Hematopoietic multipotent progenitor cell treated with erythropoietin and hydrocortisone succinate and interleukin-3 and kit ligand, for 17 days (in vitro differentiated cells): ENCODE results near the gene ZDHHC11B.
"Not testable (repeated sequence)": the region's sequence is repeated elsewhere in the genome, so short reads cannot be mapped to it uniquely, and the experiment has no call there.

Experiments used
- DNase-seq: peaks from one replicate; pipeline ENCODE4 v3.0.0-alpha.2; 2015; ENCODE audit warnings: low spot score

Gene ZDHHC11B, protein sequence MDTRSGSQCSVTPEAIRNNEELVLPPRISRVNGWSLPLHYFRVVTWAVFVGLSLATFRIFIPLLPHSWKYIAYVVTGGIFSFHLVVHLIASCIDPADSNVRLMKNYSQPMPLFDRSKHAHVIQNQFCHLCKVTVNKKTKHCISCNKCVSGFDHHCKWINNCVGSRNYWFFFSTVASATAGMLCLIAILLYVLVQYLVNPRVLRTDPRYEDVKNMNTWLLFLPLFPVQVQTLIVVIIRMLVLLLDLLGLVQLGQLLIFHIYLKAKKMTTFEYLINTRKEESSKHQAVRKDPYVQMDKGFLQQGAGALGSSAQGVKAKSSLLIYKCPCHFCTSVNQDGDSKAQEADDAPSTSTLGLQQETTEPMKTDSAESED

DNA sequence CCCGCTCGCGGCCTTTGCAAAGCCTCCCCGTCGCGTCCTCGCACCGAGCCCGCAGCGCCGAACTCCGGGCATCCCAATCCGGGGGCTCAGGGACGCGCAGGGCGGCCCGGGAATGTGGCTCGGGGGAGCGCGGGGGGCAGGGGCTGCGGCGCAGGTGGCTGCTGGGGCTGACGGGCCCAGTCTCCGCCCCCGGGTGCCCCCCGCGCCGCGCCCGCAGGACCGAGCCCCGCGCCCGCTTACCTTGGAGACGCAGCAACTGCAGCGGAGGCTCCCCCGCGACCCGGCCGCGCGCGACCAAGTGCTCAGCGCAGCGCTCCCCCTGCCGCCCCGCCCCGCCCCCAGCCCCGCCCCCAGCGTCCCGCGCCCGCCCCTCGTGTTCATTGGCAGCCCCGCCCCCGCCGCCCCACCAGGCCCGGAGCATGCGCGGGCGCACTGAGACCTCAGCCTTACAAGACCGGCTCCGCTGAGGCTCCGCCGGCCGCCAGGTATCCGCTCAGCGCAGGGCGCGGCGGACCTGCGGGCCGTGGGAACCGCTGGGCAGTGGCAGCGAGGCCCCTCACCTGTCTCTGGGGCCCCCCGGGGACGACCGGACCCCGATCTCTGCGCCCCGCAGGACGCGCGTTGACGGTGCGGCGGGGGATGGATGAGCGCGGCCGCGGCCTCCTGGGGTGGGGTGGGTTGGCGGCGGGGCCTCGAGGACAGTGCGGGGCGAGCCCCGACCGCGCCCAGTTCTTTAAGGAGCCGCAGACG is at the start of gene ZDHHC11B:
Gene ZDHHC11B, minus strand, starts transcription at position 302 of the 750 bp plus-strand sequence. CDS start 17,810 bp downstream, outside the sequence.
- not testable (repeated sequence) for DNase-seq

DNA sequence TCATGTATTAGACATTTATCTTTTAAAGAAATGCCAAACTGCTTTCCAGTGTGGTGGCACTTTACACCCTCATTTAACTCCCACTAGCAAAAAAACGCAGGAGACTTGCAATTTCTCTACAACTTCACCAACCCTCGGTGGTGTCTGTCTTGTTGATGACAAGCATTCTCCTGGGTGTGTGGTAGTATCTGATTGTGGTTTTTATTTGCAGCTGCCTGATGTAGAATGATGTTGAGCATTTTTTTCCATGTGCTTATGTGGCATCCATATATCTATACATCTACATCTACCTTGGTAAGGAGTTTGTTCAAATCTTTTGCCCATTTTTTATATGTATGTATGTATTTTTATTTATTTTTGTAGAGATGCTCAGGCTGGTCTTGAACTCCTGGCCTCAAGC is 49.5 kb upstream of the ZDHHC11B start:
- DNase-seq: not testable (repeated sequence)

DNA sequence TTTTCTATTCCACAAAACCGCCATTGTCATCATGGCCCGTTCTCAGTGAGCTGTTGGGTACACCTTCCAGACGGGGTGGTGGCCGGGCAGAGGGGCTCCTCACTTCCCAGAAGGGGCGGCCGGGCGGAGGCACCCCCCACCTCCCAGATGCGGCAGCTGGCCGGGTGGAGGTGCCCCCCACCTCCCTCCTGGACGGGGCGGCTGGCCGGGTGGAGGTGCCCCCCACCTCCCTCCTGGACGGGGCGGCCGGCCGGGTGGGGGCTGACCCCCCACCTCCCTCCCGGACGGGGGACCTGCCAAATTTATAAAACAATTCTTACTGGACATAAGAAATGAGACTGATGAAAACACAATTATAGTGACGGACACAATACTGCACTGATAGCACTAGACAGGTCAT is 43.7 kb upstream of the ZDHHC11B start:
- not testable (repeated sequence) for DNase-seq

DNA sequence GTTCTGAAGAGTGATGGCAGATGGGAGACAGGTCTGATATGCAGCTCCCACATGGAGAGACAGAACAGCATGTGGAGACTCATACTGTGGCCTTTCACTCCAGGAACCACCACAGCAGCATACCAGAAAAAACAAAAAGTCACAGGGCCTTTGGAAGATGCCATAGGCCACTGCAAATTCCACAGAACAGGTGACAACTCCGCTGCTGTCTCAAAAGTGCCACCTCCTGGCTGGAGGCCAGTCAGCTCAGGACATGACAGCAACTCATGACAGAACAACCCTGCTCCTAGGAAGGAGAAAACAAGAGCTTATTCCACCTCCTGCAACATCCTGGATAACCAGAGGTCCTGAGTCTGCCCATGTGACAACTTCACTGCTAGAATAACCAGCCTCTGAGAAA is 41.0 kb upstream of the ZDHHC11B start:
- DNase-seq: not testable (repeated sequence)

DNA sequence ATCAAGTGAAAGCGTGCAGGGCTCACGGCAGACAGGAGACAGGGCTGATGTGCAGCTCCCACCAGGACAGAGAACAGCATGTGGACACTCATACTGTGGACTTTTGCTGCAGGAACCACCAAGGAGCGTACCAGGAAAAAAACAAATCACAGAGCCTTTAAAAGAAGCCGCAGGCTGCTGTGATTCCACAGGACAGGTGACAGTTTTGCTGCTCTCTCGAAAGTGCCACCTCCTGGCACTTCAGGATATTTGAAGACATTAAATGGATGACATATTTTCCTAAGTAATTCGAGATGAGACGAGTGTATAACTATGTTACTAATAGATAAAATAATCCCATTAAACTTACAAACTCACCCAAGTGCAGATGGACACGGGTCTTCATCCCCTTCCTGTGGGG is 37.0 kb upstream of the ZDHHC11B start:
- no peak for DNase-seq

DNA sequence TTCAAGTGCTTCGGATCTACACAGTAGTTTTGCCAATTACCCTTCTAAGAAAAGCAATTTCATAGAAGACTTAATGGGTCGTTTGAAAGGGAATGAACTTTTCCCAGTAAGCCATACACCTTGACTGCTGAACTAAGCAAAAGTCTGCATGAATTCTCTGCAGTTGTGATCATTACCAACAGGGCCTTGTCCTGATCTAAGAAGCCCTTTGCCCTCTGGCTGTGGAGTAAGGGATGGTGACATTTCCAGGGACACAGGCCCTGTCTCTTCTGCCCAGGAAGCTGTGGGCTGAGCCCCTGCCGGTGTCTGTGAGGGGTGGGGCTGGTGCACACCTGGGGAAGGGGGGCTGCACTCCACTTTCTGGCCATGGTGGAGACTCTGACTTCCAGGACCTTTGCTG is 35.7 kb upstream of the ZDHHC11B start:
- no peak for DNase-seq

DNA sequence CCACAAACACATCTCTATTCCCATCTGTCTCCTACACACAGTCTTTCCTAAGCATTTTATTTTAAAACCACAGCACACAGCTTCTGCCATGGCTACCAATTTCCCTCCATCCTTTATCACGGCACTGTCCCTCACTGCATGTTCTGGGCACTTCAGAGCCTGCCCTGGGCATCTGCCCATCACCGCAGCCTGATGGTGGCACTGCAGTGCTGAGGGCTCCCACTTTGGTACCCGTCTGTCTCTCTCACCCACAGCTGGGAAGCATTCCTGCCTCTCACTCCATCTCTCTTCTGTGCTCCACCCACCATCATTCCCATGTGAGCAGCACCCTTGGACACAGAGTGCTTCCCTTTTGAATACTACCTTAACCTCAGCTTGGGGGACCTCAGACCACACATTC is 34.5 kb upstream of the ZDHHC11B start:
- DNase-seq: no peak

DNA sequence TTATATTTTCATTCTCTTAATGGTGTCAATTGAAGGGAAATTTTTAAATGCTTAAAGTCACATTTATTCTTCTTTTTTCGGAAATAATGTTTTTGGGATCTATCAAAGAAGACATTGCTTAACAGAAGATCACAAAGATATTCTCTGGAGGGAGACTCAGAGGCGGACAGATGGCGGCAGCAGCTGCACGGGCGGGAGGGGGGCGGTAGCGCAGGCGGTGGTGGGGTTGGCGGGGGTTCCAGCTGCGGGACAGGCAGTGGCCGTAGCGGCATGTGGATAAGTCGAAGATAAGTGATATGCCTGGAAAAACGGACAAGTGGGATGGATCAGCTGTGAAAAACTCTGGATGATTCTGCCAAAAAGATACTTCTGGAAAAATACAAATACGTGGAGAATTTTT is 31.6 kb upstream of the ZDHHC11B start:
- no peak for DNase-seq

DNA sequence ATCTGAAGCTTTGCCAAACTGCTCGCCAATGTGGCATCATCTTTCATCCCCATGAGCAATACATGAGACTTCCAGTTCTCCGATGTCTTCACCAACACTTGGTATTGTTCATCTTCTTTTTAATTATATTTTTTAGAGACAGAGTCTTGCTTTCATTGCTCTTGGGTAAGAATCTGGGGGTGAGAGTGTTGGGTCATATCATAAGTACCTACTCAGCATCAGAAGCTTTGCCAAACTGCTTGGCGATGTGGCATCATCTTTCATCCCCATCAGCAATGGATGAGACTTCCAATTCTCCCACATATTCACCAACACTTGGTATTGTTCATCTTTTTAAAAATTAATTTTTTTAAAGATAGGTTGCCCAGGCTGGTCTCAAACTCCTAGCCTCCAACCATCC is 30.9 kb upstream of the ZDHHC11B start:
- no peak for DNase-seq

DNA sequence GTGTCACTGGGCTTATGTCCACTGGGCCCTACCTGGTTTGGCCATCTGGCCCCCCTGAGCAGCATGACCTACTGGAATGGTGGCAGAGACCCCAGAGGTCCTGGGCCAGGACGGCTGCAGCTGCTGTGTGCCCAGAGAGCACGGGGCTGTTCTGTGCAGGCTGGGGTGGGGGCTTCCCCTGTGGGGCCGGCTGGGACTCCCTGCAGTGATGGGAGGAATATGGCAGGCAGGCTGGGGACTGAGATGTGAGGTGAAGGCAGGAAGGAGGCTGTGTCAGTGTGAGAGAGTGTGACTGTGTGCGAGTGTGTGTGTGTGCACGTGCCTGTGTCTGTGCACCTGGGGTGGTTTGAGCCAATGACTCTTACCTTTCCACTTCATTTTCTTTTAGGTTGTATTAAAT is 29.0 kb upstream of the ZDHHC11B start:
- DNase-seq: not testable (repeated sequence)

DNA sequence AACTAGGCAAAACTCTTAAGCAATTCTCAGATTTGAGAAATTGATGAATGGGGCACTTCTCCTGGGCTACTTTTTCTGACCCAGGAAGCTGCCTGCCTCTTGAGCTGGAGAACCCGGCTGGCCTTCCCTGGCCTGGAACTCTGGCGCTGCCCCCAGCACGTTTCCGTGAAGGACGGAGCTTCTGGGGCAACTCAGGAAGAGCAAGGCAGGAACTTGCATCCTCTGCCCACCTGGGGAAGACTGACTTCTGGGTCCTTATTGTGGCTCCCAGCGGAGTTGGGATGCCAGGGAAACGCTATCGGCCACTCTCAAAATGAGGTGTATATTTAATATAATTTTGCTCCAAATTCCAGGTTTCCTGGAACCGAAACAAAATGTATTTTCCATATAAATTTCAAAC is 26.9 kb upstream of the ZDHHC11B start:
- DNase-seq: not testable (repeated sequence)

DNA sequence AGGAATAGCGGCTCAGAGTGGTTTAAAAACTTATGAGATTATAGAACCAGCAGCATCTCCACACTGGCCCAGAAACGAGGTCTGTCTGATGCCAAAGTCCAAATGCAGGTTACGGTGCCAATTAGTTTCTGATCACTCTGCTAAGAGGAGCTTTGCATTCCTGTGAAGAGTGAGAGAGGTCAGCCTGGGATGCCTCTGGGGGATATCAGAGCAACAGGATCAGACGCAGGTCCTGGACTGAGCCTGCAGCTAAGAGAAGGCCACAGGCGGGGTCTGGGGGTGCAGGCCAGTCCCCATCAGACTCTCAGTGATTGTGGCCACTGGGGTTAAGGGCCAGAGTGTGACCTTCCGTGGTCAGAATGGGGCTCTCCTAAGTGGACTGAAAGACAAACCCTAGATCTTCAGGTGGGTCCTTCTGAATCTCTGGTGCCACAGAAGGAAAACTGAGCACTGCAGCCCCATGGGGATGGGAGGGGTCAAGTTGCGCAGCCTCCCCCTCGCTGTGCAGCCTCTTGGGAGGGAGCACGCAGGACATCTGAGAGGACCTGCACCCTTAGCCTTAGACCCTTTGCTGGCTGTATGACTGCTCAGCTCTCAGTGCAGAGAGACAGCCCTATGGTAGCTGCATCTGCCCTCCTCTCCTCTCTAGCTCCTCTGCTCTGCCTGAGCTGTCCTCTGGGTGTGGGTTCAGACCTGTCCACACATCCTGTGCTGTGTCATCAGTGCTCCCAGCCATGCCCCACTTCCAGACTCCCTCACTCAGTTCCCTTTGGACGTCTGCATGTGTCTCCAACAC is 23.4 kb upstream of the ZDHHC11B start:
- DNase-seq: not testable (repeated sequence)

DNA sequence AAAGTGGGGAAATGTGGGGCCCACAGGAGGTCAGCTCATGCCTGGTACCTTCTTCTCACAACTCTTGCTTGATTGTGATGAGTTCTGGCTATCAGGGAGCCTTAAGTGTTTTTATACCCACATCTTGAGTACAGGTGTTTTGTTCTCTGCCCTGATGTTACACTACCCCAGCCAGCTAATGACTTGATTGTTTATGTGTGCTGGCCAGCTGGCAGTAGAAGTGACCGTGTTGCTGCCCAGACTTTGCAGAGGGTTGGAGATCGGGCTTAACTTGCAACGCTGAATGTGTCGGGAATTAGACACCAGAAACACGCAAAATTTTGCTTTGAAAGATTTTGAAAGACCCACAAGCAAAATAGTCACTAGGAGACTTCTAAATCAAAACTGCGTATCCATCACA is 16.9 kb upstream of the ZDHHC11B start:
- DNase-seq: no peak

DNA sequence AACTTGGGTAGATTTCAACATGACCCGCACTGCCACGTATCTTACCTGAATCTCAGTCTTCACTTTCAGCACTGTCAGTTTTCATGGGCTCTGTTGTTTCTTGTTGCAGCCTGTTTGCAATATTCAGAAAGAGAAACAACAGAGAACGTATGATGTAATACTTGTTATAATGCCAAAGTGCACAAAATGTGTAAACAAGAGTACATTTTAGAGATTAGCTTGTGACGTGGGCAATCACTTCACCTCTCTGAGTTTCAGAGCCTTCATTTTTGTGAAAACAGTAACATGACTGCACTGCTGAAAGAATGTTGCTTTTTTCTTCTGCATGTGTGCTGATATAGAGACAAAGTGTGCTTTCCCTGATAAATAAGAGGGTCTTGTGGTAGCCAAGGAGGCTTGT is 16.5 kb upstream of the ZDHHC11B start:
- DNase-seq: not testable (repeated sequence)

DNA sequence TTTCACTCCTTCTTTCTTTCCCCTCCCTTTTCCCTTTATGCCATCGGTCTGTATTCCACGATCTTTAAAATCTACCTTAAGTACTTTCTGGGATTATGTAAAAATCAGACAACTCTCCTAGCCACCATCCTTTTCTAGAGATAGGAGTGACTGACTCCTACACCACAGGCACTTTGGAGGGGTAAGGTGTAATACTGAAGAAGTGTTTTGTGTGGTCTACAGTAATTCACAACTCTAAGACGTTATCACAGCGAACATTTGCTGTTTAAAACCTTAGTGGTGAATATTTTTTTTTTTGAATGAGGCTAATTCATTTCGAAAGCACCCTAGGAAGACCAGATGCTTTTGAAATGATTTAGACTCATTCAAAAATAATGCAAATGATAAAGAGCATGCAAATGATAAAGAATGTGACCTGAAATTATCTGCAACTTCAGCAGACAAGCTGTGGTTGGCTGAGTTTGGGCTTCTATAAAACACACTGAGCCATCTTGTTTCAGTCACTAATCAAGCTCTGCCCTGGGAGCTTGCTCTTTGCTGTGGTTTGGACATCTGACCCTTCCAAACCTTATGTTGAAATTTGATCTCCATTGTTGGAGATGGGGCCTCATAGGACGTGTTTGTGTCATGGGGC is 14.1 kb upstream of the ZDHHC11B start:
- not testable (repeated sequence) for DNase-seq

DNA sequence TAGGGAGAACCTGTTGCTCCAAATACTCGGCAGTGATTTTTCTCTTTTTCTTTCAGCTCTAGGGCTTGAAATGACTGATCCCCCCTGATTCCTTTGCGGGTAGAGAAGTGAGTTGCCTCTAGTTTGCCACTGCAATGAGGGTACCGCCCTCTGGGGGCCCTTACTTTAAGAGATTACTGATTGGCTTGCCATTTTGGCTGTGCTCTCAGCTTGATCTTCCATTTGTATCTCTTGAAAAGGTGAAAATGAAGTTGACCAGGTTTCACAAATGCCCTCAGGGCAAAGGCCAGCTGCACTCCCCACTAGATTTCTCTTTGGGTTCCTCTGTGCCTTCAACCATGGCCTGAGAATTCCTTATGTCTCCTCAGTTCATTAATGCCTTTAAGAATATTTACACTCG is 13.5 kb upstream of the ZDHHC11B start:
- DNase-seq: not testable (repeated sequence)

DNA sequence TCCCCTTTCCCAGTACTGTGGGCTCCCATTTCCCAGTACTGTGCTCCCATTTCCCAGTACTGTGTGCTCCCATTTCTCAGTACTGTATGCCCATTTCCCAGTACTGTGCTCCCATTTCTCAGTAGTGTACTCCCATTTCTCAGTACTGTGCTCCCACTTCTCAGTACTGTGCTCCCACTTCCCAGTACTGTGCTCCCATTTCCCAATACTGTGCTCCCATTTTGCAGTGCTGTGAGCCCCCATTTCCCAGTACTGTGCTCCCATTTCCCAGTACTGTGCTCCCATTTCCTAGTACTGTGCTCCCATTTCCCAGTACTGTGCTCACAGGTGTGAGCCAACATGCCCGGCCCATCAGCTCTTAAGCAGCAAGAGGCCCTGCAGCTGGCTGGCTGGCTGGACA is 11.3 kb upstream of the ZDHHC11B start:
- not testable (repeated sequence) for DNase-seq

DNA sequence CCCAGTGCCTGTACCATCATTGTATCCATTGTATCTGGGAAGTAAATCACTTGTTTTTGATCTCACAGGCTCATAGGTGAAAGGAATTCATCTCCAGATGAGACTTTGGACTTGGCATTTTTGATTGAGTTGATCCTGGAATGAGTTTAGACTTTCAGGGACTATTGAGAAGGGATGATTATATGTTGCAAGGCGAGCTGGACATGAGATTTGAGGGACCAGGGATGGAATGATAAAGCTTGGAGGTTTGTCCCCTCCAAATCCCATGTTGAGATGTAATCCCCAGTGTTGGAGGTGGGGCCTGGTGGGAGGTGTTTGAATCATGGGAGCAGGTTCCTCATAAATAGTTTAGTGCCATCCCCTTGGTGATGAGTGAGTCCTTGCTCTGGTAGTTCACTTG is 10.4 kb upstream of the ZDHHC11B start:
- not testable (repeated sequence) for DNase-seq

DNA sequence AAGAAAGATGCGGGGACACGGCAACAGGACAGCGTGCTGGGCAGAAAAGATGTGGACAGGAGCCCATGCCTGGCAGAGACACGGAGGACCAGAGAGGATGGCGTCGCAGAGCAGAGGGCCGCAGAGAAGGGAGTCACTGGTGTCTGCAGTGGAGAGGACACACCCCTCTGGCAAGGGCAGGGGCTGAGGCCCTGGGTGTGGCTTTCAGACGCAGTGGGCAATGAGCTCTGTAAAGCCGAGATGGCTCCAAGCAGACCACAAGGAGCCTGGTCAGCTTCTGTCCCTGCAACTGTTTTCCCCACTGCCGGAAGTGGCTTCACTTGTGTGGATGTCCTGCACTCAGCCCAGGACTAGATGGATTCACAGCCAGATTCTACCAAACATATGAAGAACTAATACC is 4.2 kb upstream of the ZDHHC11B start:
- DNase-seq: not testable (repeated sequence)

DNA sequence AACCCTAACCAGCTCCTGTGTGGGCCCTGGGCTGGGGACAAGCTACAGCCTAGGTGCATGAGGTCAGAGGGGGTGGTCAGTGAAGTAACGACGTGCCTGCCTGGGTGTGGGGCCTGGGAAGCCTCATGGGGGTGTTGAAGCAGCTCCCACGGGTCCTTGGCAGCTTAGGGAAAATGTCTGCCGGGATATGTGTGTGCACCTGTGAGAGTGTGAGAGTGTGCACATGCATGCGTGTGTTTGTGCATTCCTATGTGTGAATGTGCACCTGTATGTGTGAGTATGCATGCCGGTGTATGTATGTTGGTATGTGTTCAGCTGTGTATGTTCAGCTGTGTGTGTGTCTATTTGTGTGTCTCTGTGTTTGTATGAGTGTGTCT is 3.3 kb upstream of the ZDHHC11B start:
- DNase-seq: not testable (repeated sequence)

DNA sequence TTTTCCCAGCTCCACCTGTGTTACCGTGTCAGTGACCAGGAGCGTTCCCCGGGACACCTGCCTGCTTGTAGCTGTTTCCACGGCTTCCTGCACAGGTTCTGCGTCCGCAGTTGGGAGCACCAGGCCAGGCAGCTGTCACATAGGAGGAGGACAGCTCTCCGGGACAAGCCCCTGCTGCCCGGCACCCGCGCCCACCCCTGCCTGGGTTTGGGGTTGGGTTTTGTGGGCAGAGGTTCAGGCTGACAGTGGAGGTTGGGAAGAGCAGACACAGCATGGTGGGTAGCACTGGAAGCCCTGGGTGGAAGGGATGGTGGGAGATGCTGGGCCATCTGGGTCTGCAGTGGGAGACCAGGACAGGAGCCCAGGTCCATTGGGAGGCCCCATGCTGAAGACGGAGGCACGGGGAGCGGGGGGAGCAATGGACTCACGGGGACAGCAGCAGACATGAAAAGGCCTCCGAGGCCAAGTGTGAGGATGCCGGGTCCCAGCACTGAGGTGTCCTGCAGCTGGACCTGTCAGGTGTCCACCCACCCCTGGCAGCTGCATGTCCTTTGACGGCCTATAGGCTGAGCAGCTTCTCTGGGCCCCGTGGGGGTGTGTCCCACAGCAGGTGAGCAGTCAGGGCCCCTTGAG is 2.8 kb upstream of the ZDHHC11B start:
- DNase-seq: not testable (repeated sequence)
